ENCODE measurements around the gene PIK3R2.

Gene PIK3R2

GRCh38 chr19:18161636-18162002 lies 8.7 kb downstream of the PIK3R2 start:
- TF ChIP-seq EGR1 (IDR thresholded peaks at IDR 0.05) (0 out of 2 replicates have a peak, but pooled peaks have one; percentile 31), MAX (IDR thresholded peaks at IDR 0.05) (no peak)

GRCh38 chr19:18164072-18164471 lies 11.1 kb downstream of the PIK3R2 start:
- TF ChIP-seq NFIC (IDR thresholded peaks at IDR 0.05) (no peak), EP300 (IDR thresholded peaks at IDR 0.05; ENCODE audit: borderline replicate concordance) (no peak), CREB1 (IDR thresholded peaks at IDR 0.05; ENCODE audit: low read depth) (no peak), TEAD4 (IDR thresholded peaks at IDR 0.05) (no peak), TCF12 (IDR thresholded peaks at IDR 0.05; ENCODE audit: low read depth) (no peak), FOXM1 (IDR thresholded peaks at IDR 0.05; ENCODE audit: borderline replicate concordance, low read depth) (no peak), REST (IDR thresholded peaks at IDR 0.05; ENCODE audit: low read depth) (no peak), MAX (IDR thresholded peaks at IDR 0.05) (no peak), USF1 (IDR thresholded peaks at IDR 0.05) (no peak), CEBPB (IDR thresholded peaks at IDR 0.05) (no peak), EGR1 (IDR thresholded peaks at IDR 0.05) (no peak), ZBTB7A (IDR thresholded peaks at IDR 0.05; ENCODE audit: low read depth) (no peak), RAD21 (IDR thresholded peaks at IDR 0.05; ENCODE audit: low read depth) (no peak), YY1 (IDR thresholded peaks at IDR 0.05; ENCODE audit: low read depth) (no peak), TAF1 (IDR thresholded peaks at IDR 0.05; ENCODE audit: low read depth) (no peak)

DNA sequence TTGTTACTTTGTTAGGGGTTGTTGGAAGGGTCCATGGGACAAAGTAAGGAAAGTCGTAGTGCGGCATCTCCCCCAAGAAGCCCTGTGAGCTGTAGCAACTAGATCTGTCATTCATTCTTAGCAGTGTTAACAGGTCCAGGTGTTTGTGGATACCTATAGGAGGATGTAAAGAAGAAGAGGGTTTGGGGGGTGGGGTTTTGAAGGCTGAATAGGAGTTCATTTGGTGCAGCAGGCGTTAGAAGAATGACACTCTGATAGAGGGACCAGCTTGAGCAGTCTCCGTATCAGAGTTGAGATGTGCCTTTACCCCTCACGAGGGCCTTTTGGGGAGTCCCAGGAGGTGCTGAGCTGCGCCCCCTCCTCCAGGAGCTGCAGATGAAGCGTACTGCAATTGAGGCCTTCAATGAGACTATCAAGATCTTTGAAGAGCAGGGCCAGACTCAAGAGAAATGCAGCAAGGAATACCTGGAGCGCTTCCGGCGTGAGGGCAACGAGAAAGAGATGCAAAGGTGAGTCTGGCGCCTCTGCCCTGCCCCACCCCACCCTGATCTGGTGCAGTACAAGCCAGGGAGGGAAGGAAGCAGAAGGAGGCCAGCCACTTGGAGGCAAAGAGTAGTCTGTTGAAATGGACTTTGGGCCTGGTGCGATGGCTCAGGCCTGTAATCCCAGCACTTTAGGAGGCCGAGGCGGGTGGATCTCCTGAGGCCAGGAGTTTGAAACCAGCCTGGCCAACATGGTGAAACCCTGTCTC lies 13.0 kb downstream of the PIK3R2 start:
- TF ChIP-seq CEBPB (IDR thresholded peaks at IDR 0.05) (no peak), FOXM1 (IDR thresholded peaks at IDR 0.05; ENCODE audit: borderline replicate concordance, low read depth) (no peak), USF1 (IDR thresholded peaks at IDR 0.05) (no peak), TCF12 (IDR thresholded peaks at IDR 0.05; ENCODE audit: low read depth) (no peak), RAD21 (IDR thresholded peaks at IDR 0.05; ENCODE audit: low read depth) (no peak), EP300 (IDR thresholded peaks at IDR 0.05; ENCODE audit: borderline replicate concordance) (no peak)

DNA sequence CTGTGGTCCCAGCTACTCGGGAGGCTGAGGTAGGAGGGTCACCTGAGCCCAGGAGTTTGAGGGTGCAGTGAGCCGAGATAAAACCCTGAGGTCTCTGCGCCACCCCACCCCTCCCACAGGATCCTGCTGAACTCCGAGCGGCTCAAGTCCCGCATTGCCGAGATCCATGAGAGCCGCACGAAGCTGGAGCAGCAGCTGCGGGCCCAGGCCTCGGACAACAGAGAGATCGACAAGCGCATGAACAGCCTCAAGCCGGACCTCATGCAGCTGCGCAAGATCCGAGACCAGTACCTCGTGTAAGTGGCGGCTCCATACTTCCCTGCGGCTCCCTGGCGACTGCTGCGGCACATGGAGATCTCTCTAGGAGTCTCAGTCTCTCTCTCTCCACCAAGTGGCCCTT lies 14.0 kb downstream of the PIK3R2 start:
- TF ChIP-seq NFIC (IDR thresholded peaks at IDR 0.05) (no peak), YY1 (IDR thresholded peaks at IDR 0.05; ENCODE audit: low read depth) (no peak), REST (IDR thresholded peaks at IDR 0.05; ENCODE audit: low read depth) (no peak), FOXM1 (IDR thresholded peaks at IDR 0.05; ENCODE audit: borderline replicate concordance, low read depth) (no peak), MAX (IDR thresholded peaks at IDR 0.05) (no peak), TCF12 (IDR thresholded peaks at IDR 0.05; ENCODE audit: low read depth) (no peak), CREB1 (IDR thresholded peaks at IDR 0.05; ENCODE audit: low read depth) (no peak), EP300 (IDR thresholded peaks at IDR 0.05; ENCODE audit: borderline replicate concordance) (no peak), USF1 (IDR thresholded peaks at IDR 0.05) (no peak), ZBTB7A (IDR thresholded peaks at IDR 0.05; ENCODE audit: low read depth) (no peak)

- TF ChIP-seq ZBTB7A (IDR thresholded peaks at IDR 0.05; ENCODE audit: low read depth) (peak; percentile 66; the same call in 1 of the 2 replicates), CEBPB (IDR thresholded peaks at IDR 0.05) (no peak), MAX (IDR thresholded peaks at IDR 0.05) (no peak), RAD21 (IDR thresholded peaks at IDR 0.05; ENCODE audit: low read depth) (peak; percentile 60)
Observed at GRCh38 chr19:18167975-18168645, 15.1 kb downstream of the PIK3R2 start.
